Caco-2 (cell line): Measurements from ENCODE around the gene SARDH. TPM values are rescaled to one million over a fixed set of nuclear protein-coding genes. Genes with fewer than 3 reads are reported as not detected.

Source experiments
- BruUV-seq: library from RNA; stranded (reverse); fragments of 400-500 nt; replicated peaks from 2 replicates; lab custom pipeline; 2021; lab: Mats Ljungman, UMichigan
- CTCF ChIA-PET: fragments of 300-600 bp; sonication (Branson Sonifier 250); formaldehyde crosslinking; loops from one replicate; lab custom pipeline; 2022; ENCODE audit warnings: antibody characterized with exemption; lab: Charles Lee
- POLR2A ChIA-PET: fragments of 300-600 bp; sonication (Branson Sonifier 250); formaldehyde crosslinking; loops from one replicate; lab custom pipeline; 2022; ENCODE audit warnings: antibody characterized with exemption; lab: Charles Lee
- DNase-seq, 2 experiments: peaks; one replicate each; pipeline versions ENCODE4 v3.0.0 to v3.0.0-alpha.2; 2020 to 2022
- H3K27me3 ChIP-seq: replicated peaks from 2 replicates; pipeline ENCODE4 v1.6.0; 2011; ENCODE audit warnings: low read length; ENCODE audit not compliant: control insufficient read depth, insufficient read depth
- H3K36me3 ChIP-seq: 2 replicates; pipeline ENCODE4 v1.5.1; 2011; ENCODE audit warnings: low read length; ENCODE audit not compliant: control insufficient read depth, insufficient read depth
- H3K4me1 ChIP-seq: fragments of 250-450 bp; sonication (Bioruptor Pico); 2 replicates; pipeline ENCODE4 v1.5.1; 2020; ENCODE audit warnings: mild to moderate bottlenecking
- H3K4me3 ChIP-seq: 2 replicates; pipeline ENCODE4 v1.5.1; 2011; ENCODE audit warnings: low read depth, mild to moderate bottlenecking, control low read depth, low read length
- H3K9me3 ChIP-seq: fragments of 250-450 bp; sonication (Bioruptor Pico); 2 replicates; pipeline ENCODE4 v1.5.1; 2020; ENCODE audit warnings: mild to moderate bottlenecking, moderate library complexity
- H3K27ac Mint-ChIP-seq: one replicate; pipeline ENCODE4 v1.8.0; 2022; ENCODE audit warnings: mixed read lengths; ENCODE audit not compliant: unreplicated experiment
- H3K27me3 Mint-ChIP-seq: one replicate; pipeline ENCODE4 v1.8.0; 2022; ENCODE audit warnings: mixed read lengths; ENCODE audit not compliant: insufficient read depth, unreplicated experiment
- H3K36me3 Mint-ChIP-seq: one replicate; pipeline ENCODE4 v1.8.0; 2022; ENCODE audit warnings: mild to moderate bottlenecking, mixed read lengths; ENCODE audit not compliant: insufficient read depth, unreplicated experiment
- H3K4me1 Mint-ChIP-seq: one replicate; pipeline ENCODE4 v1.8.0; 2022; ENCODE audit warnings: low read depth, mixed read lengths; ENCODE audit not compliant: unreplicated experiment
- H3K4me3 Mint-ChIP-seq: one replicate; pipeline ENCODE4 v1.8.0; 2022; ENCODE audit warnings: mild to moderate bottlenecking, moderate library complexity, mixed read lengths; ENCODE audit not compliant: unreplicated experiment
- H3K9me3 Mint-ChIP-seq: one replicate; pipeline ENCODE4 v1.8.0; 2022; ENCODE audit warnings: mixed read lengths; ENCODE audit not compliant: unreplicated experiment
- CTCF ChIP-seq, 2 experiments: fragments of 200-600 bp in 1 of 2; IDR thresholded peaks; 1 replicate in 1 of 2; 2 replicates in 1 of 2; pipeline versions ENCODE4 v1.5.1 to v1.8.0; 2011 to 2022; ENCODE audit warnings: antibody characterized with exemption in 1 of 2, control low read depth in 1 of 2, inconsistent platforms in 1 of 2, low read depth in 1 of 2, low read length in 1 of 2, mild to moderate bottlenecking in 1 of 2, moderate library complexity in 1 of 2; ENCODE audit not compliant: insufficient read depth in 1 of 2, severe bottlenecking in 1 of 2, unreplicated experiment in 1 of 2
- intact Hi-C: fragments of 100-400 bp; cut with micrococcal nuclease; formaldehyde crosslinking; loops from one replicate; pipeline ENCODE4 v1.10.0; 2022; ENCODE audit not compliant: unreplicated experiment
- total RNA-seq: library from RNA; stranded (reverse); gene quantifications from 2 replicates; pipeline ENCODE4 v1.2.3, GENCODE V29; 2022

Gene SARDH
- total RNA-seq, 1 experiment from 2014 or later, result 0.36 TPM

- H3K9me3 Mint-ChIP-seq, result no peaks in the 10 kb centered on the region
- H3K36me3 Mint-ChIP-seq, result no peaks in the 10 kb centered on the region
- H3K4me3 ChIP-seq, result no peak overlapping the region
- no peaks in the 10 kb centered on the region for H3K36me3 ChIP-seq
- H3K4me3 Mint-ChIP-seq, result no peak overlapping the region
- BruUV-seq, result no TSS peak
- H3K4me1 Mint-ChIP-seq, result peaks cover 7% of the 10 kb centered on the region
- no peaks in the 10 kb centered on the region for H3K27me3 Mint-ChIP-seq
- H3K9me3 ChIP-seq, result no peaks in the 10 kb centered on the region
- intact Hi-C loops, result no loop called here
- CTCF ChIA-PET, result interaction anchor here (0.5 to 1.0 kb wide), 3 partner anchors 47 to 104 kb away, joined by 3 to 4 read pairs (median 4); no protein-coding TSS in a partner anchor
- no peak for TF ChIP-seq CTCF (IDR thresholded peaks at IDR 0.05; ENCODE audit: insufficient read depth in 1 of 2, low read depth in 1 of 2, low read length in 1 of 2, severe bottlenecking in 1 of 2, unreplicated experiment in 1 of 2)
- no peak overlapping the region for H3K27ac Mint-ChIP-seq
- no peaks in the 10 kb centered on the region for H3K27me3 ChIP-seq
- POLR2A ChIA-PET, result no interaction called here
- 0 out of 2 replicates have a peak, but pooled peaks cover 6% of the 10 kb centered on the region for H3K4me1 ChIP-seq
- no peak for DNase-seq
Measured at GRCh38 chr9:133708246-133709014, 29.7 kb downstream of the SARDH start.

- H3K9me3 ChIP-seq, result no peaks in the 10 kb centered on the region
- Mint-ChIP-seq H3K9me3 (no peaks in the 10 kb centered on the region), H3K4me3 (no peak overlapping the region), H3K36me3 (no peaks in the 10 kb centered on the region), H3K4me1 (peaks cover 7% of the 10 kb centered on the region), H3K27me3 (no peaks in the 10 kb centered on the region), H3K27ac (no peak overlapping the region)
- intact Hi-C loops, result no loop called here
- DNase-seq, result no peak
- TF ChIP-seq CTCF (IDR thresholded peaks at IDR 0.05; ENCODE audit: insufficient read depth in 1 of 2, low read depth in 1 of 2, low read length in 1 of 2, severe bottlenecking in 1 of 2, unreplicated experiment in 1 of 2), result no peak
- ChIA-PET CTCF (no interaction called here), POLR2A (no interaction called here)
- BruUV-seq, result no TSS peak
- no peaks in the 10 kb centered on the region for H3K36me3 ChIP-seq
- H3K4me1 ChIP-seq, result 0 out of 2 replicates have a peak, but pooled peaks cover 4% of the 10 kb centered on the region
- no peak overlapping the region for H3K4me3 ChIP-seq
- H3K27me3 ChIP-seq, result no peaks in the 10 kb centered on the region
Measured at GRCh38 chr9:133707763-133708245, 30.3 kb downstream of the SARDH start.

GRCh38 chr9:133707065-133707762 lies 30.9 kb downstream of the SARDH start:
- no TSS peak for BruUV-seq
- no peaks in the 10 kb centered on the region for H3K27me3 Mint-ChIP-seq
- ChIA-PET POLR2A (no interaction called here), CTCF (no interaction called here)
- Histone ChIP-seq H3K4me3 (no peak overlapping the region), H3K36me3 (no peaks in the 10 kb centered on the region), H3K4me1 (0 out of 2 replicates have a peak, but pooled peaks cover 4% of the 10 kb centered on the region), H3K27me3 (no peaks in the 10 kb centered on the region), H3K9me3 (no peaks in the 10 kb centered on the region)
- DNase-seq, result no peak
- no peaks in the 10 kb centered on the region for H3K9me3 Mint-ChIP-seq
- no peak overlapping the region for H3K4me3 Mint-ChIP-seq
- intact Hi-C loops, result no loop called here
- H3K36me3 Mint-ChIP-seq, result no peaks in the 10 kb centered on the region
- H3K27ac Mint-ChIP-seq, result peak overlapping the region; percentile 16
- no peak for TF ChIP-seq CTCF (IDR thresholded peaks at IDR 0.05; ENCODE audit: insufficient read depth in 1 of 2, low read depth in 1 of 2, low read length in 1 of 2, severe bottlenecking in 1 of 2, unreplicated experiment in 1 of 2)
- H3K4me1 Mint-ChIP-seq, result peaks cover 7% of the 10 kb centered on the region
